ENCODE measurements around the gene STXBP4. TPM values are rescaled to one million over a fixed set of nuclear protein-coding genes. Genes with fewer than 3 reads are reported as not detected.

The STXBP4 gene
- total RNA-seq, 2 donors from 2014 or later, result 12.7 to 31.4 TPM

DNA sequence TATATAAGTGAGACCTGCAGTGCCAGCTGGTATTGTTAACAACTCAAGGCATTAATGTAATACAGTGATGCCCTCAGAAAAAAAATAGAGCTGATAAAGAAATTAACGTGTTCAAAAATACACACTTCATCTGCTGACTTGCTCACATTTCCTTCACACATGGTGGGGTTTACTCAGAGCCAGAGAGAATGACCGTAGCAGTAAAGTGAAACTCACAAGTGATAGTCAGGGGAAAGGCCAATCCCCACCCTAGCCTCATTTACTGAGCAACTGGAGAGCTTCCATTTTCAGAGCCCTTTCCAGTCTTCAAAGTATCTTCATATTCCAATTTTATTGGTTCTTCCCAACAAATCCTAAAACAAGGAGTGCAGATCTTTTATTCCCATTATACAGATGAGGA, 222.2 kb downstream of the STXBP4 start:
- no peak for DNase-seq (ENCODE audit: low spot score)
- H3K27me3 ChIP-seq (replicated peaks; ENCODE audit: insufficient read depth), result no peaks in the 10 kb centered on the region
- H3K36me3 ChIP-seq, result no peaks in the 10 kb centered on the region
- no peak for ATAC-seq (ENCODE audit: insufficient number of reproducible peaks, low FRiP score, low read depth)
- no peak overlapping the region for H3K27ac ChIP-seq
- no peak overlapping the region for H3K4me3 ChIP-seq
- no peaks in the 10 kb centered on the region for H3K9me3 ChIP-seq
- no peak for TF ChIP-seq CTCF (IDR thresholded peaks at IDR 0.05)
- H3K4me1 ChIP-seq (ENCODE audit: control insufficient read depth in 1 of 2, low read depth in 2 of 2), result no peaks in the 10 kb centered on the region

GRCh38 chr17:55198690-55199370, 230.3 kb downstream of the STXBP4 start:
- Histone ChIP-seq H3K27ac (no peak overlapping the region), H3K27me3 (replicated peaks; ENCODE audit: insufficient read depth) (no peaks in the 10 kb centered on the region), H3K36me3 (no peaks in the 10 kb centered on the region), H3K9me3 (no peaks in the 10 kb centered on the region), H3K4me1 (ENCODE audit: control insufficient read depth in 1 of 2, low read depth in 2 of 2) (no peaks in the 10 kb centered on the region), H3K4me3 (no peak overlapping the region)
- ATAC-seq (ENCODE audit: insufficient number of reproducible peaks, low FRiP score, low read depth), result no peak
- TF ChIP-seq CTCF (IDR thresholded peaks at IDR 0.05), result no peak
- DNase-seq (ENCODE audit: low spot score), result no peak

DNA sequence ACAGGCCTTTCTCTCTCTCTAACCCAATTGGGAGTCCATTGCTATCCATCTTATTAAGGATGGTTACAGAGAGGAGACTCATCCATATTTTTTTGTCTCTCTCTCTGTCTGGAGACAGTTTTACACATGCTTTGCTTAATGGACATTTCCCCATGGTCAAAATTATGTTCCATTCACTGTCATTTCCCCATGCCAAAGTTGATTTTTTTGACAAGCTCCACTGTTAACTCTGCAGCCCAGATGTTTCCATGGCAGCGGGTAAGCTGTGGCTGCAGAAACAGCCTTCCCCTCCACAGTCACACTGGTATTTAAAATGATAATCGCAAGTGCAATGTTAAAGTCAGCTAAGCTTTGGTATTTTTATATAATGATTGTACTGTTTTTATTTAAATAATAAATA, 232.3 kb downstream of the STXBP4 start:
- H3K4me3 ChIP-seq, result no peak overlapping the region
- ATAC-seq (ENCODE audit: insufficient number of reproducible peaks, low FRiP score, low read depth), result no peak
- H3K27ac ChIP-seq, result no peak overlapping the region
- no peak for TF ChIP-seq CTCF (IDR thresholded peaks at IDR 0.05)
- no peaks in the 10 kb centered on the region for H3K4me1 ChIP-seq (ENCODE audit: control insufficient read depth in 1 of 2, low read depth in 2 of 2)
- H3K27me3 ChIP-seq (replicated peaks; ENCODE audit: insufficient read depth), result no peaks in the 10 kb centered on the region
- H3K9me3 ChIP-seq, result no peaks in the 10 kb centered on the region
- H3K36me3 ChIP-seq, result no peaks in the 10 kb centered on the region
- DNase-seq (ENCODE audit: low spot score), result no peak

DNA sequence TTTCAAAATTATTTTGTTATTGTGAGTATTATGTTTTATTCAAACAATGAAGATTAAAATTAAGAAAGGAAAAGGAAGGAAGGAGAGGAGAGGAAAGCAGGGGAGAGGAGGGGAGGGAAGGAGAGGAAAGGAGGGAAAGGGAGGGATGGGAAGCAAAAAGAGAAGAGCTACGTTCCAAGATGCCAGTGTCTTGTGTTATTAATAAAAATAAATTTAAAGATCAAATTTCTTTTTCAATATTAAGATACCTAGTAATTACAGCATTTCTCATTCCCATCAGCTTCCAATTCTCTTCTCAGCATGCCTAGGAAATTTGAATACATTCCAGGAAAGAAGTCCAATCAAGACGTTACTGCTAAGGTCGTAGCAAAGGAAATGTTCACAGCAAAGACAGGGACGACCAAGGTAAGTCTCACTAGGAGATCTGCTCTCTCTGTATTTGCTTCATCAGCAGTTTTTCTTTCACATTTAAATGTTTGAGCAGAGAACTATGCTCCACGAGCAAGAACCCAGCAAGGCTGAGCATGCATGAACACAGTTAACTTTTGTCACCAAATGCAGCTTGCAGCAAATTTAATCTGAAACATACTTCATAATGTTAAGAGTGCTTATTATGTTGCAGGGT, 232.9 kb downstream of the STXBP4 start:
- no peaks in the 10 kb centered on the region for H3K36me3 ChIP-seq
- no peak overlapping the region for H3K27ac ChIP-seq
- ATAC-seq (ENCODE audit: insufficient number of reproducible peaks, low FRiP score, low read depth) (no peak), DNase-seq (ENCODE audit: low spot score) (no peak)
- H3K4me3 ChIP-seq, result no peak overlapping the region
- H3K27me3 ChIP-seq (replicated peaks; ENCODE audit: insufficient read depth), result no peaks in the 10 kb centered on the region
- no peaks in the 10 kb centered on the region for H3K4me1 ChIP-seq (ENCODE audit: control insufficient read depth in 1 of 2, low read depth in 2 of 2)
- no peak for TF ChIP-seq CTCF (IDR thresholded peaks at IDR 0.05)
- no peaks in the 10 kb centered on the region for H3K9me3 ChIP-seq

- Histone ChIP-seq H3K27me3 (replicated peaks; ENCODE audit: insufficient read depth) (no peaks in the 10 kb centered on the region), H3K27ac (no peak overlapping the region)
- no peak for ATAC-seq (ENCODE audit: insufficient number of reproducible peaks, low FRiP score, low read depth)
Measured at GRCh38 chr17:55202896-55203295, 234.3 kb downstream of the STXBP4 start.

More at GRCh38 chr17:55202896-55203295, 234.3 kb downstream of the STXBP4 start:
- Histone ChIP-seq H3K4me3 (no peak overlapping the region), H3K36me3 (no peaks in the 10 kb centered on the region), H3K9me3 (no peaks in the 10 kb centered on the region), H3K4me1 (ENCODE audit: control insufficient read depth in 1 of 2, low read depth in 2 of 2) (no peaks in the 10 kb centered on the region)
- TF ChIP-seq CTCF (IDR thresholded peaks at IDR 0.05), result no peak
- DNase-seq (ENCODE audit: low spot score), result no peak
